Activated CD8-positive, alpha-beta memory T cell treated with anti-CD3 and anti-CD28 coated beads, Interleukin-2, amount 50 U/mL, for 24 hours (primary cell): Measurements from ENCODE around the gene FBXO9.
"Not testable (repeated sequence)": the region's sequence is repeated elsewhere in the genome, so short reads cannot be mapped to it uniquely, and the experiment has no call there.

Source experiments
- DNase-seq: peaks from one replicate; pipeline ENCODE4 v3.0.0-alpha.2; 2020; ENCODE audit errors: extremely low read depth

Gene FBXO9

GRCh38 chr6:53045891-53046673 is 19.1 kb upstream of the FBXO9 start:
- no peak for DNase-seq

GRCh38 chr6:53048431-53049195 is 16.6 kb upstream of the FBXO9 start:
- DNase-seq: no peak

DNA sequence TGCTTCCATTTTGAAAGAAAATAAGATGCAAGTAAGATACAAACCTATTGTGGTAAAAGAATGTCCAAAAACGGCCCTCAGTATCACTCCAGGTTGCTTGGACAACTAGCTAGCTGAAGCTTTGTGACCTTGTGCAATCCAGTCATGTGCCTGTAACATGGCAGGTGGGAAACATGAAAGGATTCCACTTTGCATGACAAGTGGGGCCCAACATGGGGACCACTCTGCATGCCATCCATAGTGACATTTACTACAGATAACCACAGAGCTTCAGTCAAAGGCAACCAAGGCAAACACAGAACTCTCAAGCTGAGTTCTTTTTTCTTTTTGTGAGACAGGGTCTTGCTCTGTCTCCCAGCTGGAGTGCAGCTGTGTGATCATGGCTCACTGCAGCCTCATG is 15.8 kb upstream of the FBXO9 start:
- DNase-seq: no peak

DNA sequence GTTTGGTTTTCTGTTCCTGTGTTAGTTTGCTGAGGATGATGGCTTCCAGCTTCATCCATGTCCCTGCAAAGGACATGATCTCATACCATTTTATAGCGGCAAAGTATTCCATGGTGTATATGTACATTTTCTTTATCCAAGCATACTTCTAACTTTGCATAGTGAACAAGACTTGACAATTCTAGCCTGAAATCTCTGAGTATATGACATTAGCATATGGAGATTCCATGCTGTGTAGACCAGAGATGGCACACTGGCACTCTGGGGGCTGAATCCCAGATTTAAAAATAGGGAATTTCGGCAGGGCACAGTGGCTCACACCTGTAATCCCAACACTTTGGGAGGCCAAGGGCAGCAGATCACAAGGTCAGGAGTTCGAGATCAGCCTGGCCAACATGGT is 13.1 kb upstream of the FBXO9 start:
- not testable (repeated sequence) for DNase-seq

DNA sequence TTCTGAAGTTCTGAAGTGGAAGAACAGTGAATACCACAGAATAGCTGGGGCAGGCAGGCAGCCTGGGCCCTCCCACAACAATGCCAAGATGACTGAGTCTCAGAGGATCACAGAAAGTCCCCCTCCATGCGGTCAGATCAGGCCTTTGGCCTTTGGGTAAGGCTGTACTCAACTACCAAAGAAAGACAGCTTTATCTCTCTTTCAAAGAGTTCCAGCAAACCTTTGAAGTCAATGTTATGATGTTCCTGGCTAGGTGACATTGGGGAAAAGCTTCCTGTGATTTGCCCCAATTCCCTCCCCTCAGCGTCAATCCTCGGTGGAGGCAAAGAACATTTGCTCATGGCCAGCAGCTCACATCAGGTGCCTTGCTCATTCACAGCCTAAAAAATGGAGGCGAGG is 10.7 kb upstream of the FBXO9 start:
- DNase-seq: no peak

DNA sequence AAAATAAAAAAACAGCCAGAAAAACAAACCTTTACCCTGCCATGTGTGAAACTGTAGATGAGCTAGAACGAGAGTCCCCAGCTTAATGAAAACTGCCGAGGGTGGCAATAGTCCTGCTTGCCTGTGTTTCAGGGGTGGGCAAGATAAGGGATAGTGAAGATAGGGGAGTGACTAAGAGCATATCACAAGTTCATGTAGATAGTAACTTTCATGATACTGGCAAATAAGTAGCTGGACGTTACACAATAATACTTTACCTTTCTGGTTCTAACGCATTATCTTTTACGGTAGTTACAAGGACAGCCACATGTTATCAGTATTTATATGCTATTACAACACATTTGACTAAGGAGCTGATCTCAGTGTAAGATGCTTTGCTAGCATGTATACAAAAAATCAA is 9.3 kb upstream of the FBXO9 start:
- no peak for DNase-seq

GRCh38 chr6:53056273-53056672 is 8.9 kb upstream of the FBXO9 start:
- no peak for DNase-seq

DNA sequence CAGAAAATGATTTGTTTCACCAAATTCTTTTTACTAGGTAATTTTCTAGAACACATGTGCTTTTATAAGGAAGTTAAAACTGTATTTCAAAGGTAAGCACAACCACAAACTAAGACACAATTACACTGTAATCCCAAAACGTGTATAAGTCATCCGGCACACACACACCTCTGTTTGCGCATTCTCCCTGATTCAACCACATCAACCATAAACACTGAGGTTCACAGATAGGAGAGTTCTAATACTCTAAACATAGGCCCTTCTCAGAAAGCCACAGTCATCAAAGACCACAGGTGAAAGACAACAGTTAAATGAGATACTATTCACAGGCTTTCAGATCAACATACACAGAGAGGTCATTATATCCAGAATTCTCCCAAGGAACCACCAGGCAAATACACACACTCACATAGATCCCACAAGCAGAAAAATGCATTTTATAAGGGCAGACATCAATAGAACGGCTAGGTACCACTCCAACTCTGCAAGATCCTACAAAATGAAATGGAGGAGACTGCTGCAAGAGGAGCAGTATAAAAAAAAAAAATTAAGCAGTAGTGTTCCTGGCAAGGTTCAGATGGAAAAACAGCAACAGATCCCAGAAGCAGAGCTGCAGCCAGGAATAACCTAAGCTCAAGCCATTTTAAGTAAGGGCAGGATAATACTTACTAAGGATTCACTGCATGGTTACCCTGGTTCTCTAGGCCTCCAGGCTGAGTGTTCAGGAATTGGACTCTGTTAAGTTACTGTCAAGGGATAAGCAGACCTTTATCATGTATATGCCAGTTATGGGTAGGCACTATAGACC is 6.6 kb upstream of the FBXO9 start:
- DNase-seq: no peak

DNA sequence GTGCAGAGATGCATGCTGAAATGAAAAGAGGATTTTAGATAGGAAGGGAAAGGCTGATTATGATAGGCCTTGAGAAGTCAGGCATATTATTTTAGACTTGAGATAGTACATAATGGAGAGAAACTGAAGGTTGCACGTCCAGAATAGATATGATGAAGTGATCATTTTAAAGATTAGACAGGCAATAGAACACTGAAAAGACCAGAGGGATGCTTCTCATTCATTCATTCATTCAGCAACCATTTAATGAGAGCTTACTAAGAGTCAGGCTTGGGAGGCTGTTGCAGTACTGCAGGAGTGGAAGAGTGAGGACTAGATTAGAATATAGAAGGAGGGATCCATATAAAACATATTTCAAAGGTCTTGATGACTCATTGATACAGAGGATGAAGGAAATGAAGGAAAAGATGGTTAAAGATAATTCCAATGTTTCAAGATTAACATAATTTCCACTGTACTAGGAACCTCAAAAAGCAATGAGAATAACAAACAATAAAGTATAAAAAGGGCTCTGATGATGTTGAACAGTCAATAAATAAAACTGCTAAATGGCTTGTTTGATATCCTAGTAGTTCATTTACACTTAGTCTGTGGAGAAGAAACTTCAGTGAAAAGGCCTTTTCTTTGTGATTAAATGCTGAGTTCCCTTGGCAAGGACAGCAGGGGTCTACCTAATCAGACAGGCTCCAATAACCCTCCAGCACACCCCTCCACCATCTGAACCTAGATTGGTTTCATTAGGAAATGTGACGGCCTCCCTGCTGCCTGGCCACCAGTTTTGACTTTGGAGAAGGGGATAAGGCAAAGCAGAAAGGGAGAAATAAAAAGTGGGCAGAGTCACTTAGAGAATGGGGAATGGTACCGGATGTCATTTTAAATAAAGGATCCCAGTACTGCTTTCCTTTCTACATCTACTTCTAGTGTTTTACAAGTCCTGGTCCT is 5.3 kb upstream of the FBXO9 start:
- DNase-seq: no peak

GRCh38 chr6:53062169-53062539 is 3.0 kb upstream of the FBXO9 start:
- DNase-seq: no peak

GRCh38 chr6:53064255-53064654 is 949 bp upstream of the FBXO9 start:
- DNase-seq: not testable (repeated sequence)

DNA sequence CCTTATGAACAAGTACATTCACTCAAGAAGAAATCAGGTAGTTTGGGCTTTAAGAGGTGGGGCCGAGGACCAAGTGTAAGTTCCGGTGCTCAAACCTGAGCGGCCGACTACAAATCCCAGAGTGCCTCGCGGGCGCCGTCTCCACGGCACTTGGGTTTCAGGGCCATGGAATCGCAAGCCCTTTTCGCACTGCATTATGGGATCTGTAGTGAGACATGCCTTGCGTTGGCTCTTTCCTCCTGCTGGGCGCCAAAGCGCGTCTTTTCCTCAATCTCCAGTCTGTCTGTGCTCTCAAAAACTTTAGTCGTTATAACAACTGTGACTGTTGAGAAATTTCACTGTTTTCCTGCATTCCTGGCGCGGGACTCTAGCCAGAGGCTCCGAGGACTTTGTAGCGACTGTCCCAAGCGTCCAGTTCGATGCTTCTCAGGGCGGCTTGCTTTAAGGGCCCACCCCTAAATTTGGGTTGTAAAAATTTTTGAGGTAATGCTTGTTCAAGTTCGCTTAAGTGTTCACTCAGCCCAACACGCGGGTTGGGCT is 408 bp upstream of the FBXO9 start:
- DNase-seq: peak; percentile 87

DNA sequence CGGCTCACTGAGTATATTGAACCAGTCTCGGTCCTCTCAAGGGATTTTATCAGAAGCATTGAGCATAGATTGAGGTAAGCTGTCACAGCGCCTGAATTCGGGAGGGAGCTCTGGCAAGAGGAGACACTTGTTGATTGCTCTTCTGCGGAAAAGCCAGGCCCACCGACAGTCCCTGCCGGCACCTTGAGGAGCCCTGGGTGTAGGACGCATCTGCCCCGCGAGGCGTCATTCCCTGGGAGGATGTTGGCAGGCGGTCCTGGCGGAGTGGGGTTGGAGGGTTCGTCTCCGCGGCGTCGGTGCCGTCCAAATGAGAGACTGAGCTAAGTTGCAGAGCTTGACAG is 843 bp downstream of the FBXO9 start:
- no peak for DNase-seq

DNA sequence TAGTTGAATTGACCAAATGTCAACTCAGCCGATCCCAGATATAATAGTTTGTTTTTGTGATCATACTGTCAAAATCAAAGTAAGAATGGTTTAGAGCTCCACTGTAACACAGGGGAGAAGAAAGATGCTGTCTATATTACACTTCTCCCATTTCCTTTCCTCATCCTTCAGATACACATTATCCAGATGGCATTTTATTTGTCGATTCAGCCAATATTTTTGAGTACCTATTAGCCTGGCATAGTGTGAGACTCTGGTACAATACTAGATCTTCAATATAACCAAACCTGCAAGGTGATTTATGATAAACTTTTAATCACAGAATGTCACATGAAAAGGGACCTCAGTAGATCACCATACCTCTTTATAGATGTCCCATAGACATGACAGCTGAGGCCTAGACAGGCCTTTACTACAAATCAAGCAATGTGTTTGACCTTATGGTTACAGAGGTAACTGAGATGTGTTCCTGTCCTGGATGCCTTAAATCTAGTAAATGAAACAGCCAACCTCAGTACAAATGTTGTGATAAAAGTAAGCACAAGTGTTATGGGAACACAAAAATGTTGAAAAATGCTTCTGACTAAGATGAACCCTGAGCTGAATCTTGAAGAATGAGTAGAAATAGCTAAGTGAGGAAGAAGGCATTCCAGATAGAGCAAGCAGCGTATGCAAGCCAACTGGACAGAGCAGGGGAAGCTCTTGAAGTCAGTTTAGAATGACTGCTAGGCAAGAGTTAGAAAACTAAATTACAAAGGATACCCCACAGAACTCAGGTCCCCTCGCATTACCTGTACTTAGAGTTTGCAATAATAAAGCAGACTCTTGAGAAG is 1.9 kb downstream of the FBXO9 start:
- DNase-seq: no peak

DNA sequence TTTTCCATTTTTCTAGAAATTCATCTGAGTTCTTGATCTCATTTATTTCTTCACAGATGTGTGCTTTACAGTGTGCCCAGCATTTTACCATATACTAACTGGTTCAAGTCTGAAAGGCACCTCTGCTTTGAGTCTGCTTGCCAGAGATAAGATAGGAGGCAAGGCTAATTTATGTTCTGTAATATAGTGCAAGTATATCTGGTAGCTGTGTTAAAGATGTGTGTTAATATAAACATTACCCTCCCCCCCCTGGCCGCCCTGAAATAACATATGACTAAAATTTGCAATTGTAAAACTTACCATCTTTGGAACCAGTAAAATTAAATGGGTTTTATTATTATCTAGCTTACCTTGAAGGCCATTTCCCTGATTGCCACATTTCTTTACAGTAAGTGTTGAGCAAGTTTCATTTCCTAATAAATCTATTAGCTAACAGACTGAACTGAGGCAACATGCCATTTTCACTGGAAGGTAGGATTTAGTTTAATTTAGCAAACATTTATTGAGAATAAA is 2.7 kb downstream of the FBXO9 start:
- no peak for DNase-seq

DNA sequence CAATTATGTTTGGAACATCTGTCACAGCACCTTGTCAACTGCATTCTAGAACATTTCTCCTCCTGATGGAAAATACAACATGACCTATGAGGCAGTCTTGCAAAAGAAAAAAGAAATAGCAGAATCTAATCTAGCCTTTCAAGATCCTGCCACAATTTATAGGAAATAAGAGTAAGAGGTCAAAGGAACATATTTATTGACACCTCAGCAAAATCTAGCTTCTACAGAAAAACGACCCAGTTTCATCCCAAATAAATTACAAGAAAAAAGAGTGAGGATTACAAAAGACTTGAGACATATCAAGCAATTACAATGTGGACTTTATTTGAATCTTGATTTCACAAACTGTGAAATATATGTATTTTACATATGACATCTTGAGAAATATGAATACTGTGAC is 4.2 kb downstream of the FBXO9 start:
- no peak for DNase-seq

- DNase-seq: no peak
These were observed 5.6 kb downstream of the FBXO9 start for GRCh38 chr6:53070806-53071205.

- no peak for DNase-seq
These were observed 9.1 kb downstream of the FBXO9 start for GRCh38 chr6:53074347-53074746.

- DNase-seq: no peak
These were observed 15.6 kb downstream of the FBXO9 start for GRCh38 chr6:53080813-53081212.

DNA sequence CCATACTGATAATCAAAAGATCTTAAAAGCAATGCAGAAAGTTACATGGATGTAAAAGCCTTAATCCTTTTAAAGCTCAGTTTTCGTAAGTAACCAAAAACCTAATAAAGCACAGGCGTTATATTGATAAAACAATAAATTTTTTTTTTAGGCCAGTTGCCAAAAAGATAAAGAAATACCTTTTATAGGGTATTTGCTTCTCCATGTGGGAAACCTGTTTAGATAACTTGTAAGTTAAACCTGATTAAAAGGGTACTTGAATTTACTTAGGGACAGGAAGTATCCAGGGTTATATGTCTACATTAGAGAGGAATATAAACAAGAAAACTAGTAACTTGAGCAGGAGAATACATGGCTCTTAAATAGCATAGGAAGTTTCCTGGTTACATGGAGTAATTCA is 21.1 kb downstream of the FBXO9 start:
- no peak for DNase-seq
